Measurements from ENCODE around the gene TRIM66. TPM values are rescaled to one million over a fixed set of nuclear protein-coding genes. Genes with fewer than 3 reads are reported as not detected.

The TRIM66 gene
- total and polyA plus RNA-seq, 2 of the 8 experiments (the other 6 are each of a cell fraction or from before 2014, with no cell fraction given) = 3.1 to 3.5 TPM

GRCh38 chr11:8631395-8632118 is 50.9 kb downstream of the TRIM66 start (continued):
- no peak for TF ChIP-seq CHD1 (IDR thresholded peaks at IDR 0.05; ENCODE audit: low read depth, low read length)
